ENCODE measurements around the gene INSC.

The INSC gene

DNA sequence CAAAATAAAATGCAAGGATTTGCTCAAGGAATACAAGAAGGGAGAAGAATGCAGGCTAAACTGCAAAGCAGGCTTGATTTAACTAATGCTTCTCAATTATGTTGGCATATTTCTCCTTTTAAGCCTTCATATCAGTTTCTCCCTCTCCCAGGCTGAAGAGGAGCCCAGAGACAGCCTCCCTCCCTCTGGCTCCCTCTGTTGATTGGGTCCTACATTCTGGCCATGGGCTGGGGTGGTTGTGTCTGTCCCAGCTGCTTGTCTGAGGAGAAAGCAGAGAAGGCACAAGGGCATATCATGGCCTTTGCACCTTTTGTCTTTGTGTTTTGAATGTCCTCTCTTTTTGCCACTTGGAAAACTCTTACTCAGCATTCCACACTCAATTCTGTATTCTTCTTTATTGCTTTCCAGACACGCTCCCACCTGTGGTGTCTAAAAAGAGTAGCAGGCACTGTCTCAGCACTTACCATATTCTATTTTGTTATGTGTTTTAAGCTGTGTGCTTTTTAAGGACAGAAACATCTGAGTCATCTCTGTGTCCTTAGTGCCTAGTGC, 77.4 kb downstream of the INSC start:
- DNase-seq, result no peak

DNA sequence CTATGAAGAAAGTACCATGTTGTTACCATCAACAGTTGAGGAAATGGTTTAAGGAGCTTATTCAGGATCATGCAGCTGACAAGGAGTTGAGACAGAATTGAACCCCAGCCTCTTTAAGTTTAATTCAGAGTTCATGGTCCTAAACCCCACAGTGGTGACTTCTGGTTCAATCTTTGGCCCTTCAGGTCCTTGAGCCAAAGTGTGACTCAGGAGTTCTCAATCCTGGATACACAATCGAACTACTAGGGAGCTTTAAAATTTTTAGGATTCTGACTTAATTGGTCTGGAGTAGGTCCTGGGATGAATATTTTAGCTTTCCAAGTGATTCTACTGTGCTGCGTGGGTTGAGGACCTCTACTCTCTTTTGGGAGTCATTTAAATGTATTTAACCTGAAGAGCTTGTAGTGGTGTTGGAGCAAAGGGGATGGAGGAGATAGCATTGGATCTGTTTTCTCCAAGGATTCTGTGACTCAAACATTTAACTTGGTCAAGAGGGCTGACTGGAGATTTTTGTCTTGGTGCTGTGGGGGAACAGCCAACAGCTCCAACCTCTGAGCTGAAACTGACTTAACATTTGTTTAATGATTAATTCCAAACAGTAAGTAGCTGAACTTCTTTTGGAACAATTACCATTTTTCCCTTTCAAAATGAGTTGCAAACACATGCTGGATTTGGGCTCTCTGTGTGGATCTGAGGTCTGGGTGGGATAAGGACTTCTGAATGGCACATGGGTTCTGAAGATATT, 80.1 kb downstream of the INSC start:
- no peak for DNase-seq

DNA sequence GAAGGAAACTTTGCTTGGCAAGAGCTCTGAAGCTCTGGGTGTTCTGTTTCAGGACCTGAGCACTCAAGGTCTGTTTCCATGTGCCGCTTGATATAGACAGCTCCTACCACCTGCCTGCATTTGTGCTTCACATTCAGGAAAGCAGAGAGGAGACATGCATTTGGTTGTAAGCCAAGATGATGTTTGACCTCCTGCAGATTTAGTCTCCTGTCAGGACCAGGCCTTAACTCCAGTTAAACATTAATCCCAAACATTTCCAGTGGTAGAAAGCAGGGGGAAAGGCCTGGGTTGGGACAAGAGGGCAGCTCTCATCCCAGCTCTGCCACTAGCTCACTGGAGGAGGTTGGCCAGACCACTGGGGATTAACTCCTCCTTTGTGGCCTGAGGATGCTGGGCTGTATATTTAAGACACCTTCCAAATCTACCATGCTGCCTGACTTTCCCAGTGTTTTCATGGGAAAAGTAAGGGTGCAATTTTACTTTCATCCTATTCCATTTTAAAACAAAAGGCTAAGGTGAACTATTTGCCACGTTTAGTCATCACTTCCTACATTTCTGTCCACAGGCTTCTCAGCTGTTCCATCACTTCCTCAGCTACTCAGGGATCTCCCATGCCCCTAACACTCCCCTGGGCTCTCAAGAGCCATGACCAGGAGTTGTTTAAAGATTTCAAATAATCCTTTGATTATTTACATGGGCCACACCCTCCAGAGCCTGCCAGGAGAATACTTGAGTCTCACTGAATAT, 80.9 kb downstream of the INSC start:
- DNase-seq, result no peak

- no peak for DNase-seq
Observed at GRCh38 chr11:15196704-15197103, 82.0 kb downstream of the INSC start.

DNA sequence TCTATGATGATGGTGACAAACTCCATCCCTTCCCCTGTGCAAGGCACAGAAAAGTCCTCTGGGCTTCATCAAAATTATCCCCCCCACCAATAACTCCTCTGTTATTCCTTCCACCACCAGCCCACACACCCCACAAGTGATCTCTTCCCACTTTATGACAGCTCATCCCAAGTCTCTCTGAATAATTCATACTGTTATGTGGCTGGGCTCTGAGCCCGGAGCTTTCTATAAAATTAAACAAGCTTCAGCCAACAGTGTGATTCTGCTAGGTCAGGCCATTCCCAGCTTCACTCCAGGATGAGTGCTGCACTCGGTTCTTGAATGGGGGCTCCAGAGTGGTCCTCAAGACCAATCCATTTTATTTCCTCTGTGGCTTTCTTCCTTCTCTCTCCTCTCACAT, 83.0 kb downstream of the INSC start:
- no peak for DNase-seq

GRCh38 chr11:15198284-15198683, 83.6 kb downstream of the INSC start:
- DNase-seq, result no peak

DNA sequence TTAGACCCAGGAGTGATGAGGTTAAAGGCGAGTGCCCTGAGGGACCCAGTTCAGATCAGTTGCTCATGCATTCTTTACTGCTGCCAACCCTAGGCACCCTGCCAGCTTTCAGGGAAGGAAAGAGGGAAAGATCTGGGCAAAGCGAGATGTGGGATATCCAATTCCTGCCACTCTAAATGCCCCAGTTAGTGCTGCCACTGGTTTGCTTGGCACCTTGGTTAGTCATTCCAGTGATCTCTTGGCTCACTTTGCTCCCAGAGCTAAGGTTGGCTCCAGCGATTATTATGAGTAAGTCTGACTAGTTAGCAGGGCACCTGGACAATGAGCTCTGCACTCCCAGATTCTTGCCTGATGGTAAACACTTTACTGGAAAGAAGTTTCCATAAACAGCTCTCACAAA, 85.0 kb downstream of the INSC start:
- DNase-seq, result no peak

- no peak for DNase-seq
Observed at GRCh38 chr11:15200696-15201095, 86.0 kb downstream of the INSC start.

- no peak for DNase-seq
Observed at GRCh38 chr11:15201586-15201985, 86.9 kb downstream of the INSC start.

DNA sequence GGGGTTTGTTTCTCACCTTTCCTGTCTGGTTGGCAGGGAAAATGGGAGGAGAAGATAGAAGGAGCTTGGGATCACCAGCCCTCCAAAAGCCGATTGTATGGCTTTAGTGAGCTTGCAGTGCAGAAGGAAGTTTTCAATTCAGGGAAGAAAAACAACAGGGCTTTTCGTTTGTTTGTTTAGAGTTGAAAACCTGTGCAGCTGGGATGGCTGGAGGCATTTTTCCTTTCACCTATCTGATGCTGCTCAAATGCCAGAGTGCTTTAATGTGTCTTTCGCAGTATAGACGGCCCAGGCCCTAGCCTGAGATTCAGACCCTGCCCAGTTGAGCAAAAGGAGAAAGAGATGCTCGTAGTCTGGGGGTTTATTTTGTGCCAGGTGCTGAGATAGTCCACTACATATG, 87.9 kb downstream of the INSC start:
- DNase-seq, result peak; percentile 22

DNA sequence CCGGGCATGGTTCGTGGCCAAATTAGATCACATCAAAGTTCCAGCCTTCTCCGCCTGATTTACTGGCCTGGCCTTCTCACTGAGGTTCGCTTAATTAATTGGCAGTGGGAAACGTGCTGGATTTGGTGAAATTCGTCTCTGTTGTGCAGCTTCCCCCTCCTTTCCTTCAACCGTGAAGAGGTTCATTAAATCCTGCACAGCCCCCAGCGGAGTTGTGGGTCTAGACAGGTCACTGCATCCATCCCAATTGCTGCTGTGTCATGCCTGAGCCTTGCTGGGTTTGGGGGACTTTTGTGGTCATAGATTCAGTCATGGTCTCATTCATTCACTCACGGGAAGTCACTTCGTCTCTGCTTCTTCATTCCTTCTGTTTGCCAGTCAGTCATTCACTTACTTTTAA, 90.0 kb downstream of the INSC start:
- no peak for DNase-seq

DNA sequence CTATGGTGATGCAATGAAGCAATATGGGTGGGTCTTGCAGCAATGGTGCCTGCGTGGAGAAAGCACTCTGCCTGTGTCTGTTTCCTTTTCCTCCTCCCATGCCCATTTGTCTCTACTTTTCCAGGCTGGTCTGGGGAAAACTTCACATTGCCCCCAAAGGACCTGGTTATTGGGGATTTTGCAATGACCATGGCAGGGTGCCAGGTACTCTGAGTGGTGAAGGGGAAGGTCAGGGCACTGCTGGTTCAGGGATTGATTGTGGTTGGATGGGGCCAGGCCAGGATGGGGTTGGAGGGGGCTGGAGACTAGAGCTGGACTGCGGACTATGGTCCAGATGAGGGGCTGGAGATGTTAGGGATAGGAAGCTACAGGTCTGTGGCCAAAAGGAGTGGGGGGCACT, 92.1 kb downstream of the INSC start:
- no peak for DNase-seq

GRCh38 chr11:15208378-15209222, 93.9 kb downstream of the INSC start:
- DNase-seq, result peak; percentile 70

- no peak for DNase-seq
Observed at GRCh38 chr11:15212876-15213275, 98.2 kb downstream of the INSC start.

GRCh38 chr11:15213471-15214231, 98.9 kb downstream of the INSC start:
- peak; percentile 57 for DNase-seq

GRCh38 chr11:15215005-15215404, 100.3 kb downstream of the INSC start:
- no peak for DNase-seq

DNA sequence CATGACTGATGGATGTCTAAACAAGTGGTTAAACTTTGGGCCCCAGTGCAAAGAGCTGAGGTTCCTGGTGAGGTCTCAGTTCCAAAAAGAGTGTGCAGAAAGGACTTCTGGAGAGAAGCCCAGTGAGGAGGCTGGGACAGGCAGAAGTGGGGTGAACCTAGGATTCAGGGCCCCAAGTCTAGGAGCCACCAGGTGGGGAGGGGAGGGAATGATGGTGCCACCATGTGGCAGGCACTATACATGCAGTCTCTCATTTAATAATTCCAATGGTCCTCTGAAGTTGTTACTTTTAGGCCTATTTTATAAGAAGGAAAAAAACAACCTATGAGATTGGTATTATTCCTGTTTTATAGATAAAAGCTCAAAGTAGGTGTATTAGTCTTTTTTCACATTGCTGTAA, 102.0 kb downstream of the INSC start:
- peak; percentile 22 for DNase-seq

DNA sequence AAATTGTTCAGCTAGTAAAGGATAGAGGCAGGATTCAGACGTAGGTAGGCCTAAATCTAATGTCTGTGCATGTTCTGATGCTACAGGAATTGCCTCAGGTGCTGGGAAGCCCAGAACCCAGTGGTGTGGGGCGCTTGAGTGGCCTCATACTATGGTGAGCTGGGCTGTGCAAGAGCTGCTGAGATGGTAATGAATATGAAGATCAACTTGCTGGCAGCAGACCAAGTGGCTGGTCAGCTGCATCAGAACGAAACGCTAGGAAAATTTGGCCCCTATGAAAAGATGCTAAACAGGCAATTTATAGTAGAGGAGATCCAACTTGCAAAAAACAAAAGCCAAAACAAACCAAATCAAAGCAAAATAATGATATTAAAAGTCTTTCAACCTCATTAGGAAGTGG, 102.7 kb downstream of the INSC start:
- no peak for DNase-seq

- no peak for DNase-seq
Observed at GRCh38 chr11:15222777-15223176, 108.1 kb downstream of the INSC start.

DNA sequence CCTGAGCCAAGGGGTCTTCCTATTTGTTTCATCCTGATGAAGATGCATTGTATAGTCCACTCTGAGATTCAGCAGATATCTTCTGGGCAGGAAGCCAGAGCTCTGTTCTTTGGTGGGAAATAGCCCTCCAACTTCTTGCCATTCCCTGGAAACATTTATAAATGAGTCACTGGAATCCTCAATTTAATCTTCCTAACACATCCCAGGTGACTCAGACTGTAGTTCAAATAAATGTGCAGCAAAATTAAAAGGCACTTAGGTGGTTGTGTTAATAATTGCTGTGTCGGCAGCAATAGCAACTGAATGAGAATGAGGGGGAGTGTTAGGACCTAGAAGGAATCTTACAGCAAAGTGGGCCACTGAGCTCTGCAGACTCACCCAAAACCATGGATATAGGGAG, 108.6 kb downstream of the INSC start:
- no peak for DNase-seq

DNA sequence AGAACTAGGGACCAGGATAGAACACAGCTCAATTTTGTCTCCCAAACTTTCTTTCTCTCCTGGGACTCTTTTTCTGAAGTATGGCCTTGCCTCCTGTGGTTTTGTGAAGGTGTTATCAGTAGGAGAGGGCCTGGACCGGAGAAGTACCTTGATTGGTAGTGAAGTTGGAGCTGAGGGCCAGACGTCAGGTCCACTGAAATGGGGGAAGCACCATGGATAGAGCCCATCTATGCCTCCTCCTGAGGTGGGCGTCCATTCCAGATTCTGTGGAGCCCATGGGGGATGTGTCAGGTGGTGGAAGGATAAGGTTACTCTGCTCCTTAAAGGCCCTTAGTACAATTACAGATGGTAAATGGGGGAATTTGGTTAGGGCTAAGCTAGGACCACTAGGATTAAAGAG, 109.7 kb downstream of the INSC start:
- no peak for DNase-seq

DNA sequence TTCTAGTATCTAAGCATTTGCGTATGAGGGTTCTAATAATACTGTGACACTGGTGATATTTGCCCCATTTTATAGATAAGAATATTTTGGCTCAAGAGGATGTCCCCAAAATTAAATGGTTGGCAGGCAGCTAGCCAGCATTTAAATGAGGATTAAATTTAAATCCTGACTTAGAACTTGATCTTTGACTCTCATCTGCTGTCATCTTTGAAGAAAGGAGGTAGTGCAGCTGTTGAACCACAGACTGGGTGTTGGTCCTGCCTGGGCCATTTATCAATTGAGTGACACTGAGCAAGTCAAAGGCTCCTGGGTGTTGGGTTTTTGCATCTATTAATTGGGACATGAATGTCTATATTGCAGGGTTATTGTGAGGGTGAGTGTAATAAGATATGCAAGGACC, 112.3 kb downstream of the INSC start:
- DNase-seq, result no peak
